Measurements from ENCODE around the gene RNF146. TPM values are rescaled to one million over a fixed set of nuclear protein-coding genes. Genes with fewer than 3 reads are reported as not detected.
A peak's percentile ranks its signal among the peaks of the same experiment; 100 is the strongest.

RNF146 gene
- total and polyA plus RNA-seq, 2 of the 13 experiments (the other 11 are each of a cell fraction or from before 2014, with no cell fraction given): 18.8 to 27.6 TPM

DNA sequence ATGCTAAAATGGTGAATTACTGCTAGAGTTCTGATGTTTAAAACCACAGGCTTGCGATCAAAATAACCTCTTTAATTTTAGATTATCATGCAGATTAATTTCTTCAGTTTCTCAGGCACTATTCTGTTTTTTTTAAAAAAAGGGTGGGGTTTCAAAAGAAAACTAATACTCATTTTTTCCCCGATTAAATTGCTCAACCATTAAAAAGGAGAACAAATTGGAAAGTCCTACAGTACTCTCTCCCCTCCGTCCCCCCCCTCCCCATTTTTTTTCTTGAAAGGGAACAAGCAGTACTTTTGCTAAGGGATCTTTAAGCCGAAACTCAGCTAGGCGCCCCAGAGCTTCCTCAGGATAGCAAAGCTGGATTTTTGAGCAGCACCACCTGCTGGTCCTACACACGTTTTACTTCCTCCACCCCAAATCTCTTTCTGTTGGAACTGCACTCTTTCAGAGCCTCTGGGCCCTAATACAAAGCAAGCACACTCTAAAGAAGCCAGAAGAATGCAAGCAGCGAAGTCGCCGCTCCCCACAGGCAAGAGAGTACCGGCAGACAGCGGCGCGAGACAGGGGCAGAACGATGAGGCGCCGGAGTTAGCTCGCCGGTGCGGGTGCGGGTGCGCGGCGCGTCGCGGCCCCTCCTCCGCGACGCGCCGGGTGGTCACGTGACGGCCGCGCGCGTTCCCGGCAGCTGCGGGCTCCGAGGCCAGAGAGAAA lies at the start of gene RNF146 (continued):
- no peak; the same call in 1 of the 2 replicates for TF ChIP-seq ARID2 (CRISPR knock-in tag; IDR thresholded peaks at IDR 0.05; ENCODE audit: borderline replicate concordance)
- TF ChIP-seq LCORL (IDR thresholded peaks at IDR 0.05): peak; percentile 34; the same call in 1 of the 2 replicates
- no peak for TF ChIP-seq LCORL (CRISPR knock-in tag; IDR thresholded peaks at IDR 0.05)
- peak; percentile 33; the same call in 1 of the 2 replicates for TF ChIP-seq REPIN1 (CRISPR knock-in tag; IDR thresholded peaks at IDR 0.05; ENCODE audit: borderline replicate concordance, low read depth)
- TF ChIP-seq, protein P1, sequence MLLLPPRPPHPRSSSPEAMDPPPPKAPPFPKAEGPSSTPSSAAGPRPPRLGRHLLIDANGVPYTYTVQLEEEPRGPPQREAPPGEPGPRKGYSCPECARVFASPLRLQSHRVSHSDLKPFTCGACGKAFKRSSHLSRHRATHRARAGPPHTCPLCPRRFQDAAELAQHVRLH (CRISPR knock-in tag; IDR thresholded peaks at IDR 0.05; ENCODE audit: borderline replicate concordance, low read depth): no peak; the same call in 1 of the 2 replicates
- TF ChIP-seq EEA1 (CRISPR knock-in tag; IDR thresholded peaks at IDR 0.05; ENCODE audit: borderline replicate concordance): no peak
- TF ChIP-seq, protein P2, sequence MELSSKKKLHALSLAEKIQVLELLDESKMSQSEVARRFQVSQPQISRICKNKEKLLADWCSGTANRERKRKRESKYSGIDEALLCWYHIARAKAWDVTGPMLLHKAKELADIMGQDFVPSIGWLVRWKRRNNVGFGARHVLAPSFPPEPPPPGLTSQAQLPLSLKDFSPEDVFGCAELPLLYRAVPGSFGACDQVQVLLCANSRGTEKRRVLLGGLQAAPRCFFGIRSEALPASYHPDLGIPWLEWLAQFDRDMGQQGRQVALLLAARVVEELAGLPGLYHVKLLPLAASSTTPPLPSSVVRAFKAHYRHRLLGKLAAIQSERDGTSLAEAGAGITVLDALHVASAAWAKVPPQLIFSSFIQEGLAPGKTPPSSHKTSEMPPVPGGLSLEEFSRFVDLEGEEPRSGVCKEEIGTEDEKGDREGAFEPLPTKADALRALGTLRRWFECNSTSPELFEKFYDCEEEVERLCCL (CRISPR knock-in tag; IDR thresholded peaks at IDR 0.05; ENCODE audit: borderline replicate concordance): no peak
- TF ChIP-seq ELF1 (CRISPR knock-in tag; IDR thresholded peaks at IDR 0.05): peak; percentile 61; the same call in 1 of the 2 replicates
- no peak for TF ChIP-seq ZNF17 (CRISPR knock-in tag; IDR thresholded peaks at IDR 0.05)
- no peak for TF ChIP-seq PCBP2 (optimal IDR thresholded peaks at IDR 0.05; ENCODE audit: low read depth, low read length, poor library complexity, severe bottlenecking)
- TF ChIP-seq PPARG (CRISPR knock-in tag; conservative IDR thresholded peaks at IDR 0.05): no peak
- TF ChIP-seq CBX5 (CRISPR knock-in tag; IDR thresholded peaks at IDR 0.05; ENCODE audit: borderline replicate concordance): no peak
- TF ChIP-seq, protein P3, sequence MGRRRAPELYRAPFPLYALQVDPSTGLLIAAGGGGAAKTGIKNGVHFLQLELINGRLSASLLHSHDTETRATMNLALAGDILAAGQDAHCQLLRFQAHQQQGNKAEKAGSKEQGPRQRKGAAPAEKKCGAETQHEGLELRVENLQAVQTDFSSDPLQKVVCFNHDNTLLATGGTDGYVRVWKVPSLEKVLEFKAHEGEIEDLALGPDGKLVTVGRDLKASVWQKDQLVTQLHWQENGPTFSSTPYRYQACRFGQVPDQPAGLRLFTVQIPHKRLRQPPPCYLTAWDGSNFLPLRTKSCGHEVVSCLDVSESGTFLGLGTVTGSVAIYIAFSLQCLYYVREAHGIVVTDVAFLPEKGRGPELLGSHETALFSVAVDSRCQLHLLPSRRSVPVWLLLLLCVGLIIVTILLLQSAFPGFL (CRISPR knock-in tag; IDR thresholded peaks at IDR 0.05): no peak; the same call in 1 of the 2 replicates
- TF ChIP-seq ZNF761 (CRISPR knock-in tag; conservative IDR thresholded peaks at IDR 0.05): no peak
- no peak for TF ChIP-seq ZNF703 (CRISPR knock-in tag; IDR thresholded peaks at IDR 0.05; ENCODE audit: borderline replicate concordance)
- TF ChIP-seq ZNF777 (CRISPR knock-in tag; IDR thresholded peaks at IDR 0.05): no peak
- TF ChIP-seq, protein P4, sequence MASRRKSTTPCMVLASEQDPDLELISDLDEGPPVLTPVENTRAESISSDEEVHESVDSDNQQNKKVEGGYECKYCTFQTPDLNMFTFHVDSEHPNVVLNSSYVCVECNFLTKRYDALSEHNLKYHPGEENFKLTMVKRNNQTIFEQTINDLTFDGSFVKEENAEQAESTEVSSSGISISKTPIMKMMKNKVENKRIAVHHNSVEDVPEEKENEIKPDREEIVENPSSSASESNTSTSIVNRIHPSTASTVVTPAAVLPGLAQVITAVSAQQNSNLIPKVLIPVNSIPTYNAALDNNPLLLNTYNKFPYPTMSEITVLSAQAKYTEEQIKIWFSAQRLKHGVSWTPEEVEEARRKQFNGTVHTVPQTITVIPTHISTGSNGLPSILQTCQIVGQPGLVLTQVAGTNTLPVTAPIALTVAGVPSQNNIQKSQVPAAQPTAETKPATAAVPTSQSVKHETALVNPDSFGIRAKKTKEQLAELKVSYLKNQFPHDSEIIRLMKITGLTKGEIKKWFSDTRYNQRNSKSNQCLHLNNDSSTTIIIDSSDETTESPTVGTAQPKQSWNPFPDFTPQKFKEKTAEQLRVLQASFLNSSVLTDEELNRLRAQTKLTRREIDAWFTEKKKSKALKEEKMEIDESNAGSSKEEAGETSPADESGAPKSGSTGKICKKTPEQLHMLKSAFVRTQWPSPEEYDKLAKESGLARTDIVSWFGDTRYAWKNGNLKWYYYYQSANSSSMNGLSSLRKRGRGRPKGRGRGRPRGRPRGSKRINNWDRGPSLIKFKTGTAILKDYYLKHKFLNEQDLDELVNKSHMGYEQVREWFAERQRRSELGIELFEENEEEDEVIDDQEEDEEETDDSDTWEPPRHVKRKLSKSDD (CRISPR knock-in tag; IDR thresholded peaks at IDR 0.05; ENCODE audit: low read depth): no peak
- TF ChIP-seq, protein P5, sequence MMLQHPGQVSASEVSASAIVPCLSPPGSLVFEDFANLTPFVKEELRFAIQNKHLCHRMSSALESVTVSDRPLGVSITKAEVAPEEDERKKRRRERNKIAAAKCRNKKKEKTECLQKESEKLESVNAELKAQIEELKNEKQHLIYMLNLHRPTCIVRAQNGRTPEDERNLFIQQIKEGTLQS (CRISPR knock-in tag; IDR thresholded peaks at IDR 0.05): no peak
- no peak for TF ChIP-seq FOXO1 (CRISPR knock-in tag; IDR thresholded peaks at IDR 0.05)
- peak; percentile 77 for TF ChIP-seq SAP130 (CRISPR knock-in tag; IDR thresholded peaks at IDR 0.05; ENCODE audit: low read depth)
- TF ChIP-seq CHCHD3 (CRISPR knock-in tag; IDR thresholded peaks at IDR 0.05): no peak
- TF ChIP-seq HOXA5 (CRISPR knock-in tag; IDR thresholded peaks at IDR 0.05): no peak; the same call in 1 of the 2 replicates
- no peak for TF ChIP-seq ADNP (CRISPR knock-in tag; IDR thresholded peaks at IDR 0.05)
- TF ChIP-seq POGZ (CRISPR knock-in tag; IDR thresholded peaks at IDR 0.05): no peak
